Left renal cortex interstitium (tissue), 4 donors: ENCODE results near the gene CCM2. TPM values are rescaled to one million over a fixed set of nuclear protein-coding genes. Genes with fewer than 3 reads are reported as not detected.
"Not testable (repeated sequence)": the region's sequence is repeated elsewhere in the genome, so short reads cannot be mapped to it uniquely, and the experiment has no call there.

Experiments
- DNase-seq, 4 donors: peaks; one replicate each; pipeline ENCODE4 v3.0.0-alpha.2; 2013; ENCODE audit warnings: low read depth in 4 of 4, low spot score in 2 of 4, missing footprints in 1 of 4
- polyA plus RNA-seq, 4 donors: library from polyadenylated mRNA; unstranded; fragments of 120-200 nt; gene quantifications; one replicate each; pipeline ENCODE4 v1.2.1, GENCODE V29; 2013; ENCODE audit not compliant: insufficient read length in 4 of 4

Gene CCM2
- polyA plus RNA-seq, 4 donors: 23.1 to 32.6 (median 29.4) TPM

- DNase-seq: not testable (repeated sequence)
Measured at GRCh38 chr7:45114257-45114656, 114.3 kb downstream of the CCM2 start.

GRCh38 chr7:45114926-45115325 lies 114.9 kb downstream of the CCM2 start:
- DNase-seq: no peak

DNA sequence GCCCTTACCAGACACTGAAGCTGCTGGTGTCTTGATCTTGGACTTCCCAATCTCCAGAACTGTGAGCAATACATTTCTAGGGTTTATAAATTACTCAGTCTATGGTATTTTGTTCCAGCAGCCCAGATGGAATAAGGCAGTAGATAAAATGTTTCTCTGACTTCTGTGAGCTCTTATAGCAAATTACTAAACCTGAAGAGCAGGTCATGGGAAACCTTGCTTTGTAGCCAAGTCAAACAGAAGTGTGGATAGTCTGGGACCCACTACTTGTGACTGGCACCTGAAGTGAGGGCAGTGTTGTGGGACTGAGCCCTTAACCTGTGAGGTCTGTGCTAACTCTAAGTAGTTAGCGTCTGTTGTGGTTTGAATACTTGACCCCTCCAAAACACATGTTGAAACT lies 116.0 kb downstream of the CCM2 start:
- DNase-seq: no peak

DNA sequence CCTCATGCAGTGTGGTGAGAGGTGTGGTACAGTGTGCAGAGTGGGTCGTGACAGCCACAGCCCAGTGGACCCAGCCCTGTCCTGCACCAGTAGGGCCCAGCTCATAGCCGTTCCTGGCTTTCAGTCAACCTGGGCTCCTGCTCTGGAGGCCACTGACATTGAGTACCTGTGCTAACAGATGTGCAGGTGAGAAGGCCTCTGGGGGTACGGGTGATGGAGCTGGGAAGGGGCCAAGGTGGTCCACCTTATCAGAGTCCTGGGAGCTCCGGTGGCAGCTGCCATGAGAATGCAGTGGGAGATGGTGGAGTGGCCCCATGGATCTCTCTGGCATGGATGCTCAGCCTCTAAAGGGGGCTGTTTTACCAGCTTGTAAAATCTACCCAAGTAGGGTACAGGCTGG lies 117.6 kb downstream of the CCM2 start:
- no peak for DNase-seq

DNA sequence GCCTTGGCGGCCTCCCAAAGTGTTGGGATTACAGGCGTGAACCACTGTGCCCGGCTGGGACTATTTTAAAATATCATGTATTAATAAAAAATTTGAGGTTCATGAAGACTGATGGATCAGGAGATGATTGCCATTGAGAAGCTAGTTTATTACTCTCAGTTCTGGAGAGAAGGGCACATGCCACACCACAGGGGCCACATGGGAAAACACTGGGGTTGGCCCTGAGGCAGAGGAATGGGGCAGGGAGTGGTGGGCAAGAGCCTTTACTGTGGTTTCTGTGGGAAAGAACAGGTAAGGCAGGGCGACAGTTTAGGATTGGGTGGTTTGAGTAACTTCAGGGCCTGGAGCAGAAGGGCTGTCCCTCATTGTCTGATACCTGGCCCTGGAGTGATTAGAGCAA lies 118.3 kb downstream of the CCM2 start:
- DNase-seq: no peak

- DNase-seq: no peak
Measured at GRCh38 chr7:45118889-45119331, 118.9 kb downstream of the CCM2 start.

GRCh38 chr7:45119550-45119949 lies 119.5 kb downstream of the CCM2 start:
- DNase-seq: no peak

DNA sequence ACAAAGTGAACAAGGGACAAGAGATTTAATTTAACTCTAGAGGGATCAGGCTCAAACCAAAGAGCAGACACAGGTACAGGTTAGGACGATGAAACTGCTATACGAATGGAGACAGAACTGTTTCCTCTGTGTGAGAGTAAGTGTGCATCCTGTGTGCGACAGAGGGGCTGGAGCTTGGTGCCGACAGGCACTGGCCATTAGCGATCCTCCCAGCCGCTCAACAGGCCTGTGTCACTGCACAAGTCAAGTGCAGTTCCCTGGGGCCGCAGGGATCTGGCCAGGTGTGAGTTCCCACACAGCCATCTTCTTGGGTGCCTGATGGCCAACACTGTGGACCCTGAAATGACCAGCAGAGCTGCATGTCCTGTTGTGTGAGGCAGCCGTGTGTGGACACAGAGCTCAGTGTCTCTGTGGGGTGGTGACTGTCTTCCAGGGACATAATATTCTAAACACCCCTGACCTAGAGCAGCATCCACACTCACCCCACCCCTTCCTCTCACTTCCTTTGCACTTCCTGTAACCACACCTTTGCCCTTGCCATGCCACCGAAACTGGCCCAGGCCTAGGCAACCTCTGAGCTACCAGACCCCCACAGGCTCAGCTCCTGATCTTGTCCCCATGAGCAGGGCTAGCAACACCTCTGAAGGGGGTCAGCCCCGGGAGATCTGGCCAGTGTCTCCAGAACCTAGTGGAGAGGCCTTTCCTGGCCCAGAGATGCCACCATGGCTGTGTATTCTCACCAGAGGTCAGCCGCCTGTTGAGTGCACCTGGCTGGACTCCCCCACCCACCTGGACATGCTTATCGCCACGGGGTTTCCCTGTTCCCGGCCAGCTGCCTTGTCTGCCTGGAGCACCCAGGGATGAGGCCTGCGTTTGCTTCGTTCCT lies 123.2 kb downstream of the CCM2 start:
- no peak for DNase-seq

- DNase-seq: no peak
Measured at GRCh38 chr7:45123913-45124710, 124.1 kb downstream of the CCM2 start.

GRCh38 chr7:45125193-45125904 lies 125.3 kb downstream of the CCM2 start:
- DNase-seq: no peak

Other genes starting within 250 kb of the CCM2 start
- gene PPIA, start 203.5 kb upstream of the CCM2 start, polyA plus RNA-seq: 1,000 to 10,000 TPM; 1,131 to 1,465 (median 1,320) TPM
- gene H2AZ2, start 152.1 kb upstream of the CCM2 start, polyA plus RNA-seq: 100 to 1,000 TPM; 226 to 259 (median 239) TPM
- gene PURB, start 114.7 kb upstream of the CCM2 start, polyA plus RNA-seq: 10 to 100 TPM; 28.3 to 39.0 (median 30.5) TPM
- under 1 TPM; 0.37 to 0.99 (median 0.63) TPM for gene MYO1G, start 21.2 kb upstream of the CCM2 start, polyA plus RNA-seq
- 10 to 100 TPM in 1 of 4 donors, 1 to 10 TPM in 3; 9.6 to 12.3 (median 9.7) TPM for gene NACAD, start 88.8 kb downstream of the CCM2 start, polyA plus RNA-seq
- 10 to 100 TPM; 51.0 to 61.1 (median 53.7) TPM for gene TBRG4, start 111.5 kb downstream of the CCM2 start, polyA plus RNA-seq
- gene RAMP3, start 157.6 kb downstream of the CCM2 start, polyA plus RNA-seq: 10 to 100 TPM in 3 of 4 donors, 1 to 10 TPM in 1; 10.0 to 16.0 (median 13.8) TPM